GM21381 (cell line): Measurements from ENCODE around the gene MYO5C.

Source experiments
- ATAC-seq: cut with Tn5 transposase; IDR thresholded peaks from one replicate; pipeline ENCODE4 v1.9.1; 2021; ENCODE audit warnings: mild to moderate bottlenecking, moderate library complexity; ENCODE audit not compliant: unreplicated experiment

MYO5C gene

GRCh38 chr15:52295421-52296001 is at the start of gene MYO5C:
TSS of gene MYO5C (minus strand) at chr15:52295804. CDS start at chr15:52295636, 168 bp downstream.
- no peak for ATAC-seq

GRCh38 chr15:52344592-52344991 is 49.0 kb upstream of the MYO5C start:
- no peak for ATAC-seq

GRCh38 chr15:52343831-52344230 is 48.2 kb upstream of the MYO5C start:
- no peak for ATAC-seq

- ATAC-seq: no peak
Measured at GRCh38 chr15:52340093-52340492, 44.5 kb upstream of the MYO5C start.

- ATAC-seq: no peak
Measured at GRCh38 chr15:52338891-52339290, 43.3 kb upstream of the MYO5C start.

- ATAC-seq: no peak
Measured at GRCh38 chr15:52338058-52338457, 42.5 kb upstream of the MYO5C start.

GRCh38 chr15:52337198-52337853 is 41.7 kb upstream of the MYO5C start:
- no peak for ATAC-seq

GRCh38 chr15:52336529-52336928 is 40.9 kb upstream of the MYO5C start:
- no peak for ATAC-seq

GRCh38 chr15:52334491-52335160 is 39.0 kb upstream of the MYO5C start:
- no peak for ATAC-seq

- peak; percentile 79 for ATAC-seq
Measured at GRCh38 chr15:52331490-52332240, 36.1 kb upstream of the MYO5C start.

GRCh38 chr15:52329987-52330386 is 34.4 kb upstream of the MYO5C start:
- ATAC-seq: no peak

- ATAC-seq: no peak
Measured at GRCh38 chr15:52329150-52329549, 33.5 kb upstream of the MYO5C start.

GRCh38 chr15:52328680-52329079 is 33.1 kb upstream of the MYO5C start:
- no peak for ATAC-seq

- no peak for ATAC-seq
Measured at GRCh38 chr15:52326756-52327155, 31.2 kb upstream of the MYO5C start.

- no peak for ATAC-seq
Measured at GRCh38 chr15:52324109-52324508, 28.5 kb upstream of the MYO5C start.

- ATAC-seq: no peak
Measured at GRCh38 chr15:52318729-52319500, 23.3 kb upstream of the MYO5C start.

- ATAC-seq: no peak
Measured at GRCh38 chr15:52317688-52318087, 22.1 kb upstream of the MYO5C start.

GRCh38 chr15:52317022-52317421 is 21.4 kb upstream of the MYO5C start:
- no peak for ATAC-seq

- peak; percentile 59 for ATAC-seq
Measured at GRCh38 chr15:52309154-52309548, 13.5 kb upstream of the MYO5C start.

- peak; percentile 77 for ATAC-seq
Measured at GRCh38 chr15:52308446-52309153, 13.0 kb upstream of the MYO5C start.
